A549 (cell line): ENCODE results near the gene TTC17. TPM values are rescaled to one million over a fixed set of nuclear protein-coding genes. Genes with fewer than 3 reads are reported as not detected.
A peak's percentile ranks its signal among the peaks of the same experiment; 100 is the strongest.

ENCODE experiments used
- ATAC-seq, 2 experiments: fragments of 200-7000 bp in 1 of 2; fragments of >200 bp in 1 of 2; cut with Nextera tagmentation in 1 of 2; cut with Tn5 transposase in 1 of 2; 3 replicates each; pipeline versions ENCODE4 v1.8.0 to v1.9.1; 2018 to 2020; ENCODE audit warnings: mild to moderate bottlenecking in 1 of 2, moderate library complexity in 1 of 2
- CTCF ChIA-PET: fragments of 300-600 bp; sonication (Branson Sonifier 250); formaldehyde crosslinking; extraction: SDS; loops from one replicate; lab custom pipeline; 2021; ENCODE audit warnings: antibody characterized with exemption, inconsistent platforms; lab: Yijun Ruan, JAX
- POLR2A ChIA-PET: fragments of 350-600 bp; formaldehyde crosslinking; extraction: SDS; loops from one replicate; lab custom pipeline; 2021; ENCODE audit warnings: antibody characterized with exemption, inconsistent platforms; lab: Yijun Ruan, JAX
- DNase-seq, 2 experiments: peaks; one replicate each; pipeline versions ENCODE4 v3.0.0 to v3.0.0-alpha.2; 2011 to 2016; ENCODE audit warnings: low read depth in 1 of 2, low spot score in 1 of 2
- FAIRE-seq: peaks from 2 replicates; lab custom pipeline; 2011; peaks lifted over from hg19 to GRCh38; lab: Jason Lieb, UNC
- H3K27ac ChIP-seq, 2 experiments: fragments of >200 bp; sonication (Bioruptor Twin); formaldehyde crosslinking; 3 replicates each; pipeline ENCODE4 v1.5.1; 2016 to 2017
- H3K4me1 ChIP-seq: fragments of >200 bp; sonication (Bioruptor Twin); formaldehyde crosslinking; 3 replicates; pipeline ENCODE4 v1.6.1; 2016
- H3K4me2 ChIP-seq: fragments of >200 bp; sonication (Bioruptor Twin); formaldehyde crosslinking; 3 replicates; pipeline ENCODE4 v1.6.1; 2016
- H3K4me3 ChIP-seq: fragments of >200 bp; sonication (Bioruptor Twin); formaldehyde crosslinking; 3 replicates; pipeline ENCODE4 v1.5.1; 2016
- H3K9me3 ChIP-seq: fragments of >200 bp; sonication (Bioruptor Twin); formaldehyde crosslinking; 3 replicates; pipeline ENCODE4 v1.6.1; 2016
- ATOH8 ChIP-seq: fragments of 250-450 bp; sonication (Bioruptor Pico); IDR thresholded peaks from 2 replicates; pipeline ENCODE4 v1.5.0; 2020; ENCODE audit warnings: low read depth, mild to moderate bottlenecking, moderate library complexity
- CBX2 ChIP-seq: fragments of 200-600 bp; sonication (generic); IDR thresholded peaks from 2 replicates; pipeline ENCODE4 v1.6.1; 2016; ENCODE audit warnings: low read depth, mild to moderate bottlenecking, borderline replicate concordance
- CBX8 ChIP-seq: fragments of 200-600 bp; sonication (generic); IDR thresholded peaks from 2 replicates; pipeline ENCODE4 v1.6.1; 2016
- CHD2 ChIP-seq: fragments of 150-350 bp; IDR thresholded peaks from 2 replicates; pipeline ENCODE4 v1.6.1; 2014; ENCODE audit warnings: low read length; ENCODE audit not compliant: partially characterized antibody
- EHMT2 ChIP-seq: fragments of 200-600 bp; sonication (generic); IDR thresholded peaks from 2 replicates; pipeline ENCODE4 v1.6.1; 2016; ENCODE audit warnings: antibody characterized with exemption, low read depth, mild to moderate bottlenecking, moderate library complexity
- ELK1 ChIP-seq: fragments of 150-350 bp; IDR thresholded peaks from 2 replicates; pipeline ENCODE4 v1.6.1; 2014; ENCODE audit warnings: low read depth, mild to moderate bottlenecking, low read length
- FOSB ChIP-seq: fragments of 250-450 bp; sonication (Bioruptor Pico); IDR thresholded peaks from 2 replicates; pipeline ENCODE4 v1.5.0; 2020; ENCODE audit warnings: mild to moderate bottlenecking, moderate library complexity
- FOSL2 ChIP-seq, 2 experiments: fragments of 450-650 bp in 1 of 2; fragments of >200 bp in 1 of 2; sonication (Bioruptor Twin) in 1 of 2; formaldehyde crosslinking; IDR thresholded peaks; 2 replicates each; pipeline versions ENCODE4 v1.5.0 to v1.6.1; 2016 to 2020; ENCODE audit warnings: mild to moderate bottlenecking in 1 of 2, moderate library complexity in 1 of 2
- HES2 ChIP-seq: fragments of >200 bp; sonication (Bioruptor Twin); formaldehyde crosslinking; IDR thresholded peaks from 2 replicates; pipeline ENCODE4 v1.6.1; 2016
- HEYL ChIP-seq: fragments of 250-450 bp; sonication (Bioruptor Pico); IDR thresholded peaks from 2 replicates; pipeline ENCODE4 v1.8.0; 2021; ENCODE audit warnings: mild to moderate bottlenecking, moderate library complexity
- HOXB13 ChIP-seq: fragments of 250-450 bp; sonication (Bioruptor Pico); IDR thresholded peaks from 2 replicates; pipeline ENCODE4 v1.5.0; 2020; ENCODE audit warnings: low read depth, mild to moderate bottlenecking, moderate library complexity
- JUN ChIP-seq, 2 experiments: fragments of >200 bp; sonication (Bioruptor Twin); formaldehyde crosslinking; IDR thresholded peaks; 2 replicates in 1 of 2; 3 replicates in 1 of 2; pipeline ENCODE4 v1.6.1; 2016 to 2017
- JUNB ChIP-seq: fragments of >200 bp; sonication (Bioruptor Twin); formaldehyde crosslinking; IDR thresholded peaks from 2 replicates; pipeline ENCODE4 v1.6.1; 2016
- MAFK ChIP-seq: fragments of 450-650 bp; IDR thresholded peaks from 2 replicates; pipeline ENCODE4 v1.6.1; 2014; ENCODE audit not compliant: partially characterized antibody
- MAX ChIP-seq: IDR thresholded peaks from 2 replicates; pipeline ENCODE4 v1.6.1; 2012
- NFE2L2 ChIP-seq: fragments of 150-350 bp; conservative IDR thresholded peaks from 2 replicates; pipeline ENCODE4 v1.6.1; 2014; ENCODE audit warnings: low read length
- PHF8 ChIP-seq: fragments of 200-600 bp; sonication (generic); IDR thresholded peaks from 2 replicates; pipeline ENCODE4 v1.6.1; 2016; ENCODE audit warnings: low read depth, mild to moderate bottlenecking, antibody characterized with exemption, moderate library complexity, borderline replicate concordance
- POLR2A ChIP-seq: IDR thresholded peaks from 2 replicates; pipeline ENCODE4 v1.6.1; 2012; ENCODE audit warnings: mild to moderate bottlenecking, low read length
- RCOR1 ChIP-seq: fragments of 150-350 bp; IDR thresholded peaks from 2 replicates; pipeline ENCODE4 v1.6.1; 2014; ENCODE audit warnings: antibody characterized with exemption, low read length, low read depth
- RFX5 ChIP-seq: fragments of 450-650 bp; IDR thresholded peaks from 2 replicates; pipeline ENCODE4 v1.7.1; 2014; ENCODE audit warnings: antibody characterized with exemption, mild to moderate bottlenecking, moderate library complexity
- RNF2 ChIP-seq: fragments of 200-600 bp; sonication (generic); IDR thresholded peaks from 2 replicates; pipeline ENCODE4 v1.6.1; 2016; ENCODE audit warnings: low read depth, mild to moderate bottlenecking, antibody characterized with exemption, moderate library complexity, borderline replicate concordance
- SMC3 ChIP-seq: fragments of >200 bp; sonication (Bioruptor Twin); formaldehyde crosslinking; IDR thresholded peaks from 3 replicates; pipeline ENCODE4 v1.6.1; 2018; ENCODE audit warnings: inconsistent platforms
- TP53 ChIP-seq: fragments of 250-450 bp; sonication (Bioruptor Pico); IDR thresholded peaks from 2 replicates; pipeline ENCODE4 v1.5.0; 2021; ENCODE audit warnings: mild to moderate bottlenecking, moderate library complexity
- ZC3H11A ChIP-seq: fragments of 450-650 bp; IDR thresholded peaks from 2 replicates; pipeline ENCODE4 v1.6.1; 2014; ENCODE audit warnings: antibody characterized with exemption, mild to moderate bottlenecking
- ZFP36 ChIP-seq: fragments of 450-650 bp; IDR thresholded peaks from 2 replicates; pipeline ENCODE4 v1.6.1; 2014; ENCODE audit warnings: borderline replicate concordance; ENCODE audit not compliant: partially characterized antibody
- ZNF302 ChIP-seq: fragments of 250-450 bp; sonication (Bioruptor Pico); IDR thresholded peaks from 2 replicates; pipeline ENCODE4 v1.9.0; 2021; ENCODE audit warnings: inconsistent platforms, mild to moderate bottlenecking, moderate library complexity
- ZSCAN20 ChIP-seq: fragments of 250-450 bp; sonication (Bioruptor Pico); IDR thresholded peaks from 2 replicates; pipeline ENCODE4 v1.8.0; 2022; ENCODE audit warnings: mild to moderate bottlenecking, moderate library complexity
- WGBS: methylation state at CpG from one replicate; pipeline ENCODE4 v1.1.6; 2017; ENCODE audit errors: missing lambda C conversion rate; 5-methylcytosine and 5-hydroxymethylcytosine counted together
- polyA plus RNA-seq, 4 experiments: library from polyadenylated mRNA; depleted of rRNA in 3 of 4; stranded (reverse); fragments of >200 nt; fragmentation: RNase III in 1 of 4; extraction: RNeasy Plus Mini Kit Qiagen cat#74134 plus additional on column Dnase treatment in 1 of 4; gene quantifications; 2 replicates in 3 of 4; 3 replicates in 1 of 4; pipeline ENCODE4 v1.2.3, GENCODE V29; 2011 to 2017

The TTC17 gene
- polyA plus RNA-seq, 2 of the 4 experiments (the other 2 are of a cell fraction): 28.9 to 89.4 TPM

- ChIA-PET CTCF (interaction anchor here (0.9 kb wide), 1 partner anchor 11 kb away, joined by 3 read pairs; no protein-coding TSS in a partner anchor), POLR2A (no interaction called here)
- Histone ChIP-seq H3K9me3 (no peaks in the 10 kb centered on the region), H3K27ac (no peak overlapping the region), H3K4me1 (no peaks in the 10 kb centered on the region), H3K4me3 (no peak overlapping the region), H3K4me2 (no peak overlapping the region)
- WGBS: 87% methylated on average over 5 of the region's 5 CpGs
- no peak for DNase-seq
- TF ChIP-seq TP53 (no peak), MAFK (peak; percentile 29), SMC3 (no peak)
- FAIRE-seq: no peak
- ATAC-seq: no peak
Observed at GRCh38 chr11:43492701-43493100, 134.0 kb downstream of the TTC17 start.

GRCh38 chr11:43493431-43493830, 134.7 kb downstream of the TTC17 start:
- 90% methylated on average over 5 of the region's 5 CpGs for WGBS
- Histone ChIP-seq H3K9me3 (no peaks in the 10 kb centered on the region), H3K27ac (no peak overlapping the region), H3K4me2 (no peak overlapping the region), H3K4me1 (no peaks in the 10 kb centered on the region), H3K4me3 (no peak overlapping the region)
- CTCF ChIA-PET: interaction anchor here (0.9 kb wide), 1 partner anchor 11 kb away, joined by 3 read pairs; no protein-coding TSS in a partner anchor
- DNase-seq: no peak
- POLR2A ChIA-PET: no interaction called here
- no peak for ATAC-seq
- FAIRE-seq: no peak
- no peak for TF ChIP-seq RNF2
- no peak for TF ChIP-seq PHF8
- TF ChIP-seq NFE2L2: no peak
- no peak for TF ChIP-seq MAFK
- TF ChIP-seq ZFP36: no peak
- no peak for TF ChIP-seq ZNF302 (CRISPR knock-in tag)
- no peak for TF ChIP-seq CHD2
- TF ChIP-seq CBX8: no peak
- TF ChIP-seq HOXB13: no peak
- no peak for TF ChIP-seq CBX2
- no peak for TF ChIP-seq FOSL2 (IDR thresholded peaks at IDR 0.05)
- no peak for TF ChIP-seq FOSL2 (CRISPR knock-in tag; IDR thresholded peaks at IDR 0.05)
- TF ChIP-seq ZC3H11A: no peak
- no peak for TF ChIP-seq MAX
- TF ChIP-seq RFX5: no peak
- TF ChIP-seq POLR2A: no peak
- no peak for TF ChIP-seq ATOH8

- FAIRE-seq: no peak
- no peaks in the 10 kb centered on the region for H3K9me3 ChIP-seq
- WGBS: no CpG with 5 or more reads among the region's 1 CpG
- H3K4me3 ChIP-seq: no peak overlapping the region
- CTCF ChIA-PET: interaction anchor here (0.7 to 2.3 kb wide), 2 partner anchors 70 to 355 kb away, joined by 3 to 8 read pairs; no protein-coding TSS in a partner anchor
- POLR2A ChIA-PET: no interaction called here
- TF ChIP-seq CBX8 (no peak), ELK1 (no peak), ZFP36 (no peak), EHMT2 (no peak), ZSCAN20 (CRISPR knock-in tag) (no peak), HEYL (CRISPR knock-in tag) (no peak), JUN (IDR thresholded peaks at IDR 0.05) (no peak), JUNB (no peak), MAFK (no peak), FOSB (CRISPR knock-in tag) (no peak), POLR2A (no peak), RCOR1 (no peak), HES2 (no peak)
- peak in 1 of 2 experiments; percentile 39; a peak in 3 of 6 replicates for ATAC-seq
- H3K4me1 ChIP-seq: no peaks in the 10 kb centered on the region
- H3K27ac ChIP-seq: no peak overlapping the region
- H3K4me2 ChIP-seq: no peak overlapping the region
- DNase-seq: peak in 1 of 2 experiments; percentile 9
Observed at GRCh38 chr11:43497144-43497543, 138.4 kb downstream of the TTC17 start.
